Lower leg skin (tissue), 3 donors: Measurements from ENCODE around the gene ANKRD6.

Source experiments
- POLR2A ChIP-seq, 2 donors: fragments of 450-650 bp; IDR thresholded peaks; one replicate each; pipeline ENCODE4 v1.6.1; 2016 to 2017; ENCODE audit warnings: antibody characterized with exemption in 2 of 2, mild to moderate bottlenecking in 1 of 2, moderate library complexity in 1 of 2
- TF ChIP-seq, protein P1 (sequence below), 3 donors: fragments of 450-650 bp; IDR thresholded peaks; one replicate each; pipeline ENCODE4 v1.5.1; 2016; ENCODE audit warnings: antibody characterized with exemption in 3 of 3, mild to moderate bottlenecking in 3 of 3, moderate library complexity in 2 of 3

DNA sequence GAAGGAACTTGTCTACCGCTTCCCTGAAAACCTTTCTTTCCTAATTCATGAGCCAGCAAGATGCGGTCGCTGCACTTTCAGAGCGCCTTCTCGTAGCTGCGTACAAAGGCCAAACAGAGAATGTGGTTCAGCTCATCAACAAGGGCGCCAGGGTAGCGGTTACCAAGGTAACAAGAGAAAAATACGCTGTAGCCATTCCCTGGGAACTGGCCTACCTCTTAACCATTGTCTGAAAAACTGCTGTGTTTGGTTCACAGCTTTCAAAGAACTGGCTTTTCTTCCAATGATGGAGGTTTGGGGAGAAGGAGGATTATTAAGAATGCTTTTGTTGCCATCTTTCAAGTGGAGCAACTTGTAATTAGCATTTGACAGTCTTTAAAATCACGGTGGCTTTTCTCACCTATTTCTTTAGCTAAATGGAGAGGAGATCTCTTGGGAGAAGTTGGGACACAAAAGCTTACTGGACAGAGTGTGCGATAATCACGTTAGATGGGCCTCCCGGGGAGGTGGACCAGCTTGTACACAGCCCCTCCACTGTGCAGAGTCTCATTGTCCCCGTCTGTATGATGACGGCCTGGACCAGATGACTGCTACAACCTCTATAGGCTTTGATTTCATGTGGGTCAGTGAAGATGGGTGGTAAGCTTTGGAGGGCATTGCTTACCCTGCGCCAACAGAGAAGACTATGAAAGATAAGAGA lies 134.1 kb downstream of the ANKRD6 start:
- TF ChIP-seq, protein P1, sequence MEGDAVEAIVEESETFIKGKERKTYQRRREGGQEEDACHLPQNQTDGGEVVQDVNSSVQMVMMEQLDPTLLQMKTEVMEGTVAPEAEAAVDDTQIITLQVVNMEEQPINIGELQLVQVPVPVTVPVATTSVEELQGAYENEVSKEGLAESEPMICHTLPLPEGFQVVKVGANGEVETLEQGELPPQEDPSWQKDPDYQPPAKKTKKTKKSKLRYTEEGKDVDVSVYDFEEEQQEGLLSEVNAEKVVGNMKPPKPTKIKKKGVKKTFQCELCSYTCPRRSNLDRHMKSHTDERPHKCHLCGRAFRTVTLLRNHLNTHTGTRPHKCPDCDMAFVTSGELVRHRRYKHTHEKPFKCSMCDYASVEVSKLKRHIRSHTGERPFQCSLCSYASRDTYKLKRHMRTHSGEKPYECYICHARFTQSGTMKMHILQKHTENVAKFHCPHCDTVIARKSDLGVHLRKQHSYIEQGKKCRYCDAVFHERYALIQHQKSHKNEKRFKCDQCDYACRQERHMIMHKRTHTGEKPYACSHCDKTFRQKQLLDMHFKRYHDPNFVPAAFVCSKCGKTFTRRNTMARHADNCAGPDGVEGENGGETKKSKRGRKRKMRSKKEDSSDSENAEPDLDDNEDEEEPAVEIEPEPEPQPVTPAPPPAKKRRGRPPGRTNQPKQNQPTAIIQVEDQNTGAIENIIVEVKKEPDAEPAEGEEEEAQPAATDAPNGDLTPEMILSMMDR (IDR thresholded peaks at IDR 0.05): no peak
- TF ChIP-seq POLR2A (IDR thresholded peaks at IDR 0.05): no peak
